LNCAP (cell line): ENCODE measurements around the gene NEURL1.

Source experiments
- CTCF ChIP-seq: fragments of 450-650 bp; IDR thresholded peaks from 2 replicates; pipeline ENCODE4 v1.5.1; 2017; ENCODE audit warnings: mild to moderate bottlenecking

NEURL1 gene

GRCh38 chr10:103456074-103456660, 37.3 kb upstream of the NEURL1 start:
- no peak for TF ChIP-seq CTCF

DNA sequence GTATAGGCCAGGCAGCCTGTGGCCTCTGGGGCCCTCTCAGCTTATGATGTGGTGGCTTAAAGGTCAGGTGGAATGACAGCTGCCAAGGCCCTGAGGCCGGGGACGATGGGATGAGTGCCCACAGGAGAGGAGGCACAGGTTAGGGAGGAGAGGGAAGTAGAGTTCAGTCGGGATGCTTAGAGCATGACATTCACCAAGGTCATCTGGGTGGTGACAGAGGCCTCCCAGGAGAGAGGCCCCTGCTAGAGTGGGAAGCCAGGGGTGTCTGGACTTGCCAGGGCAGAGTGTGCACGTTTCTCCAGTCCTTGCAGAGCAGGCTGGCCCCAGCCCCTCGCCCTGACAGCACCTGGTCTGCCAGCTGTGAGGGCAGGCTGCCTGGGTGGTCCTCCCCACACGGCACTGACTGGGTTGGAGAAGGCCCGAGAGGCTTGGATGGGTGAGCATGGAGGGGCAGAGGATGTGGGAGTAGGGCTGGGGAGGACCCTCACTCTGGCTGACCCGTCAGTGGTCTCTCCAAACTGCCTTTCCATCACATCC, 36.3 kb upstream of the NEURL1 start:
- TF ChIP-seq CTCF, result no peak

DNA sequence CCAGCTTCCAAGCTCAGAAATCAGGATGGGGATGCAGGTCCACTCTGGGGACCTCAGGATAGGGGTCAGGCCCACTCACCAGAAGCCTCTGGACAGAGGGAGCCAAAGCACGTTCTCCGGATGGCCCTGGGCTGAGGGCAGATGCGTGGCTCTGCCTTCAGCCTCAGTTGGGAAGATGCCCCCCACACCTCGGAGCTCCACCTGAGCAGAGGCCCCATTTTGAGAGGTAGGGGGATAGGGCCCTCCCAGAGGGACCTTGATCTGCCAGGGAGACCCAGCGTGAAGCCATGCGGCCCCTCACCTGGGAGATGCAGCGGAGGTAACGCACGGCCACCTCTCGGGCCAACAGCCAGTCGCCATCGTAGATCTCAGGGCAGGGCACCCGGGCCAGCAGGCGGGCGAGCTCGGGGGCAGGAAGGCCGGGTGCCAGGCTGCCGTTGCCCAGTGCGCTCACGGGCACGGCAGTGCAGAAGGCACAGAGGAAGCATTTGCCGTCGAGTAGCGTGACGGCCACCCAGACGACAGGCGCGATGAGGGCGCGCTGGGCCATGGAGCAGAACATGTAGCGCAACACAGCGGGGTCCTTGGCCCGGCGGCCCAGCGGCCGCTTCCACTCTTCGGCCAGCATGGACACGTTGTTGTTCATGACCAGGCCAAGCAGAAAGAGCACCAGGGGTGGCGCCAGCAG, 35.5 kb upstream of the NEURL1 start:
- no peak for TF ChIP-seq CTCF

GRCh38 chr10:103458720-103459119, 34.8 kb upstream of the NEURL1 start, which contains the start of gene CALHM1:
Gene CALHM1 (minus strand): TSS chr10:103458900. CDS start chr10:103458751, 149 bp downstream.
- TF ChIP-seq CTCF, result no peak

DNA sequence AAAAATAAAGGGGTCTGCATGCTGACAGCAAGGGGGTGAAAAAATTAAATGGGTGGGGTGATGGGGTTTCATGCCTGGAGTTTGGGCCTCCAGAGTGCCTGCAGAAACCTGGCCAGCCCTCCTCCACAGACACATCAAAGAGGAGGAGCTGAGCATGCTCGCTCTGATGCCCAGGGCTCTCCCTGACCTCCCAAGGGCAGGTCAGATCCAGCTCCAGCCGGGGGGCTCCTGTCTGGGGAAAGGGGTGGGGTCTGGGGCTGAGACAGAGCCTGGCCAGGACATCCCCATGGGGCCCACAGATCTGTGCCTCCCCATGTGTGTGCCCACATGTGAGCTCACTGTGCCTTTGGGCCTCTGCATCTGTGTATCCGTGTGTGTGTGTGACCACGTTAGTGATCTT, 33.9 kb upstream of the NEURL1 start:
- TF ChIP-seq CTCF, result no peak

DNA sequence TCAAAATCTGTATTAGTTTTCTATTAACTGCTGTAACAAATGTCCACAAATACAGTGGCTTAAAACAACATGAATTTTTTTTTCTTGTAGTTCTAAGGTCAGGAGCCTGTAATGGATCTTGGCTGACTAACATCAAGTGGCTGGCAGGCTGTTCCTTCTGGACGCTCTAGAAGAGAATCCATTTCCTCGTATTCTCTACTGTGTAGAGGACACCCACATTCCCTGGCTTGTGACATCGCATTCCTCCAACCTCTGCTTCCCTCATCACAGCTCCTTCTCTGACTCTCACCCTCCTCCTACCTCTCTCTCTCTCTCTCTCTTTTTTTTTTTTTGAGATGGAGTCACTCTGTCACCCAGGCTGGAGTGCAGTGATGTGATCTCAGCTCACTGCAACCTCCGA, 30.0 kb upstream of the NEURL1 start:
- TF ChIP-seq CTCF, result no peak

DNA sequence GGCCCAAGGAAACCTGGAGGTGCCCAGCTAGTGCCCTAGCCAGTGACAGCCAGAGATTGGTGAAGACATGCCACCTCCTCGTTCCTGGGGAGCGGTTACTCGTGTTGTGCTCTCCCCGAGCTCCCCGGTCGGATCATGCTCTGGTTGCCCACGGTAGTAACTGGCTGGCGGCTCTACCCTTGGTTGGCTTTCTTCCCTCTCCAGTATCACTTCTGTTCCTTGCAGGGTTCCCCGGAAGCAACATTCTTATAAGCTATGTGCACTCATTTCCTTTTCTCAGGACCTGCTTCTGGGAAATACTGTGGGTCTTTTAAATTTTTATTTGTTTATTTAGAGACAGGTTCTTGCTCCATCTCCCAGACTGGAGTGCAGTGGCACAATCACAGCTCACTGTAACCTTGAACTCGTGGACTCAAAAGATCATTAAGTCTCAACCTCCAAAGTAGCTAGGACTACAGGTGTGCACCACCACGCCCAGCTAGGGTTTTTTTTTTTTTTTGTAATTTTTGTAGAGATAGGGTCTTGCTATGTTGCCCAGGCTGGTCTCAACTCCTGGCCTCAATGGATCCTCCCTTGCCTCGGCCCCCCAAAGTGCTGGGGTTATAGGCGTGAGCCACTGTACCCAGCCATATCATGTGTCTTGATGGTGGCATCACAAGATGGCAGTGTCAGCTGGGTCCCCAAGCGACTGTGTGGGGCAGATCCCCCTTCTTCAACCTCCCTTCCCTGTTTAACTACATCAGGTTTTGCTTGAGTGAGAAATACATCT, 27.9 kb upstream of the NEURL1 start:
- TF ChIP-seq CTCF, result no peak
